Subcutaneous adipose tissue (tissue), 4 donors: ENCODE measurements around the gene ATG7. TPM values are rescaled to one million over a fixed set of nuclear protein-coding genes. Genes with fewer than 3 reads are reported as not detected.

Experiments used
- CTCF ChIP-seq: fragments of 450-650 bp; IDR thresholded peaks from one replicate; pipeline ENCODE4 v1.5.1; 2016; ENCODE audit warnings: low read depth, mild to moderate bottlenecking, control low read depth, antibody characterized with exemption, moderate library complexity
- small RNA-seq: library from RNA; depleted of rRNA; stranded (forward); fragments of <200 nt; gene quantifications from one replicate; pipeline ENCODE3, GENCODE V24; 2016
- total RNA-seq, 4 donors: library from RNA; depleted of rRNA; stranded (reverse); fragments of >200 nt; gene quantifications; one replicate each; pipeline ENCODE4 v1.1.0, GENCODE V29; 2016

Gene ATG7
- total RNA-seq, 4 donors from 2014 or later = 55.0 to 130 (median 87.5) TPM

GRCh38 chr3:11605398-11605797 is 333.2 kb downstream of the ATG7 start:
- no peak for TF ChIP-seq CTCF

DNA sequence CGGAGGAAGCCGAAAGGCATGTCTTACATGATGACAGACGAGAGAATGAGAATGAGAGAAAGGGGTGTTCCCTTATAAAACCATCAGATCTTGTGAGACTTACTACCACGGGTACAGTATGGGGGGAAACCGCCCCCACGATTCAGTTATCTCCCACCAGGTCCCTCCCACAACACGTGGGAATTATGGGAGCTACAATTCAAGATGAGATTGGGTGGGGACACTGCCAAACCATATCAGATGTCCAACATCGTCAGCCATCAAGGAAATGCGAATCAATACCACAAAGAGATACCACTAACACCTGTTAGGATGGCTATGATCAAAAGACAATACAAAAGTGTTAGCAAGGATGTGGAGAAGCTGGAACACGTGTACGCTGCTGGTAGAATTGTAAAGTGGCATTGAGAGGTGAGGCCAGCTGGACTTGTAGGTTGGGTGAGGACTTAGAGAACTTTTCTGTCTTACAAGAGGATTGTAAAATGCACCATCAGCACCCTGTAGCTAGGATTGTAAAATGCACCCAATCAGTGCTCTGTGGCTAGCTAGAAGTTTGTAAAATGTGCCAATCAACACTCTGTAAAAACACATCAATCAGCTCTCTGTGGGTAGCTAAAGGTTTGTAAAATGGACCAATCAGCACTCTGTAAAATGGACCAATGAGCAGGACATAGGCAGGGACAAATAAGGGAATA is 334.0 kb downstream of the ATG7 start:
- no peak for TF ChIP-seq CTCF

DNA sequence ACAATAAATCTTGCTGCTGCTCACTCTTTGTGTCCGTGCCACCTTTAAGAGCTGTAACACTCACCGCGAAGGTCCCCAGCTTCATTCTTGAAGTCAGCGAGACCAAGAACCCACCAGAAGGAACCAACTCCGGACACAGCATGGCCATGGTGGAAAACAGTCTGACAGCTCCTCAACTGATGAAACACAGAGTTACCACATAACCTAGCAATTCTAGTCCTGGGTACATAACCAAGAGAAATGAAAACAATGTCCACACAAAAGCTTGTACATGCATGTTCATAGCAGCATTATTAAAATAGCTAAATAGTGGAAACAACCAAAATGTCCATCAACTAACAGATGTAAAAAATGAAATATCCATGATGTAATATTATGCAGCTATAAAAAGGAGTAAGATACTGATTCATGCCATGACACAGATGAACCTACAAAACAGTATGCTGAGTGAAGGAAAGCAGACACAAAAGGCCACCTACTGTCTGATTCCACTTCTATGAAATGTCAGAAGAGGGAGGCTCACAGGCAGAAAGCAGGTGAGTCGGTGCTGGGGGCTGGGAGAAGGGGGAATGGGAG is 334.8 kb downstream of the ATG7 start:
- no peak for TF ChIP-seq CTCF

Small RNA genes within 50 kb of the gene (small RNA-seq; reads per million reads assigned to genes)
- gene AC022001.1 = not detected
- gene AC026185.1 = not detected
- gene AC083855.1 = not detected

Other genes with a start within 250 kb of the ATG7 start
- gene HRH1, start 117.9 kb upstream of the ATG7 start, total RNA-seq = 1 to 10 TPM; 3.2 to 8.4 (median 4.9) TPM